ENCODE results near the gene MYO6. TPM values are rescaled to one million over a fixed set of nuclear protein-coding genes. Genes with fewer than 3 reads are reported as not detected.
A peak's percentile ranks its signal among the peaks of the same experiment; 100 is the strongest.

Gene MYO6
- total RNA-seq, 1 experiment from 2014 or later: 46.9 TPM

GRCh38 chr6:75794351-75794846 lies 45.4 kb downstream of the MYO6 start:
- H3K4ac ChIP-seq (ENCODE audit: low read depth, low read length): no peak overlapping the region
- WGBS (ENCODE audit: extremely low coverage, insufficient read length, low lambda C conversion rate): no CpG with 5 or more reads among the region's 4 CpGs
- no peak overlapping the region for H3K56ac ChIP-seq (ENCODE audit: insufficient read length, low read depth, low read length)
- Mint-ChIP-seq H3K4me1 (peaks cover 9 to 16% of the 10 kb centered on the region in 2 experiments), H3K36me3 (ENCODE audit: insufficient read depth in 1 of 3, low read depth in 3 of 3) (no peaks in the 10 kb centered on the region; a peak in 1 of 7 replicates), H3K27me3 (ENCODE audit: low read depth) (no peaks in the 10 kb centered on the region), H3K4me3 (no peak overlapping the region), H3K27ac (peak overlapping the region in 1 of 3 experiments; percentile 27; a peak in 2 of 7 replicates), H3K9me3 (no peaks in the 10 kb centered on the region; a peak in 1 of 5 replicates)
- no peak for DNase-seq
- H4K20me1 ChIP-seq (ENCODE audit: control insufficient read depth, insufficient read depth, insufficient read length): no peaks in the 10 kb centered on the region
- no peaks in the 10 kb centered on the region for H3K23me2 ChIP-seq (ENCODE audit: insufficient read length, low read depth, low read length, poor library complexity, severe bottlenecking)
- no peak overlapping the region for H3K14ac ChIP-seq (ENCODE audit: insufficient read depth, low read length)
- no peak overlapping the region for H4K8ac ChIP-seq (replicated peaks; ENCODE audit: insufficient read length, low read depth, low read length)
- H4K5ac ChIP-seq (ENCODE audit: insufficient read length, low read depth, low read length): no peak overlapping the region
- no peak overlapping the region for H3K23ac ChIP-seq (ENCODE audit: insufficient read length, low read depth, low read length)
- no peak overlapping the region for H3K9ac ChIP-seq (ENCODE audit: extremely low read depth, insufficient read length, low read length)
- no peaks in the 10 kb centered on the region for H3K4me1 ChIP-seq (ENCODE audit: insufficient read depth, low read length)
- no peak overlapping the region for H2AK5ac ChIP-seq (ENCODE audit: insufficient read length, low read length)
- no peak overlapping the region for H2BK120ac ChIP-seq (ENCODE audit: low read depth, low read length, poor library complexity, severe bottlenecking)
- H2AFZ ChIP-seq (ENCODE audit: low read length): no peak overlapping the region
- H3K27me3 ChIP-seq (ENCODE audit: insufficient read depth, low read length): no peaks in the 10 kb centered on the region
- H2BK12ac ChIP-seq (ENCODE audit: insufficient read length, low read depth, low read length): no peak overlapping the region
- no peak overlapping the region for H3K27ac ChIP-seq (ENCODE audit: insufficient read length, low read depth, low read length)
- no peak overlapping the region for H3K4me2 ChIP-seq (ENCODE audit: insufficient read depth, insufficient read length, low read length)
- no peak overlapping the region for H3K18ac ChIP-seq (ENCODE audit: insufficient read length, low read depth, low read length)
- H2BK20ac ChIP-seq (ENCODE audit: low read depth, low read length, poor library complexity, severe bottlenecking): no peak overlapping the region
- no peaks in the 10 kb centered on the region for H3K79me2 ChIP-seq (ENCODE audit: insufficient read depth, low read length)
- no peak overlapping the region for H3T11ph ChIP-seq (ENCODE audit: low read length)
- H2BK5ac ChIP-seq (ENCODE audit: insufficient read length, low read length): no peak overlapping the region
- H4K91ac ChIP-seq (ENCODE audit: insufficient read length, low read depth, low read length): no peak overlapping the region
- no peaks in the 10 kb centered on the region for H3K79me1 ChIP-seq (ENCODE audit: insufficient read depth, low read depth, low read length, poor library complexity, severe bottlenecking)
- H3K9me3 ChIP-seq (ENCODE audit: control insufficient read depth, low read depth, low read length): no peaks in the 10 kb centered on the region
- TF ChIP-seq CTCF (conservative IDR thresholded peaks at IDR 0.05): no peak
- no peak overlapping the region for H2BK15ac ChIP-seq (ENCODE audit: low read depth, low read length)

All from H9 (cell line).